Prostate gland (tissue), 2 donors: ENCODE data around the gene SHISA6.

Source experiments
- POLR2A ChIP-seq: fragments of 450-650 bp; IDR thresholded peaks from one replicate; pipeline ENCODE4 v1.6.1; 2016; ENCODE audit warnings: antibody characterized with exemption, mild to moderate bottlenecking
- POLR2AphosphoS5 ChIP-seq: sonication (generic); formaldehyde crosslinking; IDR thresholded peaks from one replicate; pipeline ENCODE4 v1.6.1; 2017; ENCODE audit warnings: antibody characterized with exemption
- TF ChIP-seq, protein P1 (sequence below), 4 experiments: fragments of 200-600 bp in 2 of 4; fragments of 450-650 bp in 2 of 4; sonication (generic) in 2 of 4; IDR thresholded peaks; 1 replicate in 3 of 4; 2 replicates in 1 of 4; pipeline ENCODE4 v1.5.1; 2016 to 2019; ENCODE audit warnings: antibody characterized with exemption in 4 of 4, mild to moderate bottlenecking in 2 of 4, moderate library complexity in 2 of 4

DNA sequence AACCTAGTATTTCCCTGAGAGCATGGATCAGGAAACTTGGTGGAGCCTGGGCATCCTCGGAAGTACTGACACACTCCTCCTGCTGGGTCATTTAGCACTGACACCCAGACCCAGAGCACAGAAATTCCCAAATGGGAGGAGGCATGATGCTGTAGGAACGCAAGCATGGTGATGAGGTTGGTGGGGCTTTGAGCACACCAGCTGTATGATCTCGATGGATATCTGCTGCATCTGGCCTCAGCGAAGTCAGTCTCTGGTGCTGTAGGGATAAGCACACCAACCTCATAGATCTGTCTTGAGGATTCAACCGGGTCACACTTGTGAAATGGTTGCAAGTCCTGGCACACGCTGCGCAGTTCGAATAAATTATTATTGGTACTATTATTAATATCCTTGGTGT is 52.5 kb downstream of the SHISA6 start:
- TF ChIP-seq, protein P1, sequence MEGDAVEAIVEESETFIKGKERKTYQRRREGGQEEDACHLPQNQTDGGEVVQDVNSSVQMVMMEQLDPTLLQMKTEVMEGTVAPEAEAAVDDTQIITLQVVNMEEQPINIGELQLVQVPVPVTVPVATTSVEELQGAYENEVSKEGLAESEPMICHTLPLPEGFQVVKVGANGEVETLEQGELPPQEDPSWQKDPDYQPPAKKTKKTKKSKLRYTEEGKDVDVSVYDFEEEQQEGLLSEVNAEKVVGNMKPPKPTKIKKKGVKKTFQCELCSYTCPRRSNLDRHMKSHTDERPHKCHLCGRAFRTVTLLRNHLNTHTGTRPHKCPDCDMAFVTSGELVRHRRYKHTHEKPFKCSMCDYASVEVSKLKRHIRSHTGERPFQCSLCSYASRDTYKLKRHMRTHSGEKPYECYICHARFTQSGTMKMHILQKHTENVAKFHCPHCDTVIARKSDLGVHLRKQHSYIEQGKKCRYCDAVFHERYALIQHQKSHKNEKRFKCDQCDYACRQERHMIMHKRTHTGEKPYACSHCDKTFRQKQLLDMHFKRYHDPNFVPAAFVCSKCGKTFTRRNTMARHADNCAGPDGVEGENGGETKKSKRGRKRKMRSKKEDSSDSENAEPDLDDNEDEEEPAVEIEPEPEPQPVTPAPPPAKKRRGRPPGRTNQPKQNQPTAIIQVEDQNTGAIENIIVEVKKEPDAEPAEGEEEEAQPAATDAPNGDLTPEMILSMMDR (IDR thresholded peaks at IDR 0.05) = no peak
- TF ChIP-seq POLR2A (no peak), POLR2AphosphoS5 (no peak)
